Adrenal gland (tissue), 5 donors: ENCODE data around the gene SMAD3.

Experiments
- POLR2A ChIP-seq, 2 donors: fragments of 450-650 bp; IDR thresholded peaks; one replicate each; pipeline ENCODE4 v1.6.1; 2017; ENCODE audit warnings: antibody characterized with exemption in 2 of 2, mild to moderate bottlenecking in 2 of 2, moderate library complexity in 1 of 2
- TF ChIP-seq, protein P1 (sequence below), 6 experiments: fragments of 450-650 bp in 4 of 6; fragments of 200-600 bp in 2 of 6; sonication (generic) in 1 of 6; IDR thresholded peaks; 1 replicate in 5 of 6; 2 replicates in 1 of 6; pipeline versions ENCODE4 v1.5.1 to v1.8.0; 2016 to 2021; ENCODE audit warnings: antibody characterized with exemption in 6 of 6, mild to moderate bottlenecking in 2 of 6, moderate library complexity in 1 of 6
- donor health status: DM: no; HTN: no; CAD: no.

DNA sequence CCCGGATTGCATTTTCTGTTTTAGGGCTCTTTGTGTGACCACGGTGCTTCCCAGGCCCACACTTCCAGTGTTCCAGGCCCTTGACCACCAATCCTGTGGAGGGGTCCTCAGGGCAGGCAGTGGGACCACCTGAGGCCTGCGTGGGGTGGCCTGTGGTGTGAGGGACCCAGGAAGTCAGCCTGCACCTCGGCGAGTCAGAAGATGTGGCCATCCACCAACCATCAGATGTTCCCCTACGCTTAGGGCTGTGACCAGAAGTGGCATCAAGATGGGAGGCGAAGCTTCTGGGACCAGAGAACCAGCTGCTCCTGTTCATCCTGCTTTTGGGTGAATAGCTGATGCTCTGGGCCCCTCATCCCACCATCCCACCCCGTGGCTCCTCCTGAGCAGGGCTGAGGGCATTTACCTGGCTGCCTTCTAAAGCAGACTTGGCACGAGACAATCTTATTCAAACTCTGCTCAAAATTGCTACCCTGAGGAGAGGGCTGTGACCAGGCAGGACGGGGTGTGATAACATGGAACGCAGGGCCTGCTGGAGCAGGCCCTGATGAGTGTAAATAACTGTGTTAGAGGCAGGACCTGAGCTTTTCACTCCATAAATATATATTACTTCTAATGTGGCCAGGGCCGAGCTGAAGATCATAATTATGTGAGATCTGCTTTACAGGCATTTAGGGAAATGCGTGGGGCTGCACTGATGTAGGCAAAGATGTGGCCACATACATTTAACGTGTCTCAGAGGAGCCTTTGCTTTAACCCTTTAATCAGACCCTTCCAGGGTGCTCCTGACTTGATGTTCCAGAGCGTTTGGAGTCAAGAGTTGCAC is 28.8 kb downstream of the SMAD3 start:
- TF ChIP-seq, protein P1, sequence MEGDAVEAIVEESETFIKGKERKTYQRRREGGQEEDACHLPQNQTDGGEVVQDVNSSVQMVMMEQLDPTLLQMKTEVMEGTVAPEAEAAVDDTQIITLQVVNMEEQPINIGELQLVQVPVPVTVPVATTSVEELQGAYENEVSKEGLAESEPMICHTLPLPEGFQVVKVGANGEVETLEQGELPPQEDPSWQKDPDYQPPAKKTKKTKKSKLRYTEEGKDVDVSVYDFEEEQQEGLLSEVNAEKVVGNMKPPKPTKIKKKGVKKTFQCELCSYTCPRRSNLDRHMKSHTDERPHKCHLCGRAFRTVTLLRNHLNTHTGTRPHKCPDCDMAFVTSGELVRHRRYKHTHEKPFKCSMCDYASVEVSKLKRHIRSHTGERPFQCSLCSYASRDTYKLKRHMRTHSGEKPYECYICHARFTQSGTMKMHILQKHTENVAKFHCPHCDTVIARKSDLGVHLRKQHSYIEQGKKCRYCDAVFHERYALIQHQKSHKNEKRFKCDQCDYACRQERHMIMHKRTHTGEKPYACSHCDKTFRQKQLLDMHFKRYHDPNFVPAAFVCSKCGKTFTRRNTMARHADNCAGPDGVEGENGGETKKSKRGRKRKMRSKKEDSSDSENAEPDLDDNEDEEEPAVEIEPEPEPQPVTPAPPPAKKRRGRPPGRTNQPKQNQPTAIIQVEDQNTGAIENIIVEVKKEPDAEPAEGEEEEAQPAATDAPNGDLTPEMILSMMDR (IDR thresholded peaks at IDR 0.05): no peak
- TF ChIP-seq POLR2A (IDR thresholded peaks at IDR 0.05): no peak
